Mesenchymal stem cell (in vitro differentiated cells and primary cell): ENCODE measurements around the gene CTDSP1.

Experiments
- DNase-seq: peaks from one replicate; pipeline ENCODE4 v3.0.0-alpha.2; 2013
- H2AFZ ChIP-seq: one replicate; pipeline ENCODE4 v1.6.1; 2013; ENCODE audit warnings: low read depth, mild to moderate bottlenecking, control low read depth, inconsistent platforms, low read length, moderate library complexity
- H2AK5ac ChIP-seq: 2 replicates; pipeline ENCODE4 v1.6.1; 2013; ENCODE audit warnings: low read length, moderate library complexity, mild to moderate bottlenecking, inconsistent platforms; ENCODE audit not compliant: severe bottlenecking
- H2BK120ac ChIP-seq: one replicate; pipeline ENCODE4 v1.6.1; 2013; ENCODE audit warnings: low read depth, mild to moderate bottlenecking, inconsistent platforms, low read length, moderate library complexity
- H2BK12ac ChIP-seq, 2 experiments: one replicate each; pipeline ENCODE4 v1.6.1; 2013; ENCODE audit warnings: inconsistent platforms in 2 of 2, low read length in 2 of 2, mild to moderate bottlenecking in 2 of 2, moderate library complexity in 2 of 2, control low read depth in 1 of 2
- H2BK15ac ChIP-seq: one replicate; pipeline ENCODE4 v1.6.1; 2013; ENCODE audit warnings: mild to moderate bottlenecking, low read depth, inconsistent platforms; ENCODE audit not compliant: poor library complexity, severe bottlenecking
- H2BK5ac ChIP-seq: 2 replicates; pipeline ENCODE4 v1.6.1; 2013; ENCODE audit warnings: low read depth, mild to moderate bottlenecking, low read length, control low read depth, inconsistent platforms; ENCODE audit not compliant: poor library complexity, severe bottlenecking
- H3K14ac ChIP-seq, 2 experiments: one replicate each; pipeline ENCODE4 v1.6.1; 2013; ENCODE audit warnings: inconsistent platforms in 2 of 2, low read length in 2 of 2, control low read depth in 1 of 2, mild to moderate bottlenecking in 1 of 2, moderate library complexity in 1 of 2
- H3K18ac ChIP-seq, 2 experiments: one replicate each; pipeline ENCODE4 v1.6.1; 2013; ENCODE audit warnings: inconsistent platforms in 2 of 2, low read length in 2 of 2, control low read depth in 1 of 2, low read depth in 1 of 2, mild to moderate bottlenecking in 1 of 2
- H3K23ac ChIP-seq, 2 experiments: one replicate each; pipeline ENCODE4 v1.6.1; 2013; ENCODE audit warnings: inconsistent platforms in 2 of 2, low read length in 2 of 2, mild to moderate bottlenecking in 2 of 2, moderate library complexity in 2 of 2, control low read depth in 1 of 2
- H3K27ac ChIP-seq: 2 replicates; pipeline ENCODE4 v1.5.1; 2013; ENCODE audit warnings: mild to moderate bottlenecking, moderate library complexity, low read length, control low read depth, inconsistent platforms; ENCODE audit not compliant: poor library complexity, severe bottlenecking
- H3K27me3 ChIP-seq, 2 experiments: 2 replicates each; pipeline versions ENCODE4 v1.6.1 to v1.7.0; 2013; ENCODE audit warnings: low read length in 2 of 2, mild to moderate bottlenecking in 2 of 2, moderate library complexity in 2 of 2, control low read depth in 1 of 2, inconsistent platforms in 1 of 2; ENCODE audit not compliant: control insufficient read depth in 1 of 2, insufficient read depth in 1 of 2
- H3K36me3 ChIP-seq, 2 experiments: 2 replicates each; pipeline versions ENCODE4 v1.6.1 to v1.7.0; 2013; ENCODE audit warnings: low read length in 2 of 2, control low read depth in 1 of 2, inconsistent platforms in 1 of 2, low read depth in 1 of 2, mild to moderate bottlenecking in 1 of 2; ENCODE audit not compliant: insufficient read depth in 2 of 2, control insufficient read depth in 1 of 2
- H3K4ac ChIP-seq, 2 experiments: one replicate each; pipeline ENCODE4 v1.6.1; 2013; ENCODE audit warnings: inconsistent platforms in 2 of 2, low read length in 2 of 2, mild to moderate bottlenecking in 2 of 2, moderate library complexity in 2 of 2, control low read depth in 1 of 2, low read depth in 1 of 2
- H3K4me1 ChIP-seq: 2 replicates; pipeline ENCODE4 v1.6.1; 2013; ENCODE audit warnings: low read depth, low read length, control low read depth; ENCODE audit not compliant: control insufficient read depth, insufficient read depth
- H3K4me2 ChIP-seq: 2 replicates; pipeline ENCODE4 v1.6.1; 2013; ENCODE audit warnings: low read length, mild to moderate bottlenecking, inconsistent platforms; ENCODE audit not compliant: poor library complexity, severe bottlenecking
- H3K4me3 ChIP-seq, 2 experiments: 2 replicates each; pipeline versions ENCODE4 v1.5.1 to v1.7.0; 2013; ENCODE audit warnings: low read length in 2 of 2, mild to moderate bottlenecking in 2 of 2, control low read depth in 1 of 2, low read depth in 1 of 2; ENCODE audit not compliant: insufficient read depth in 1 of 2
- H3K79me1 ChIP-seq: replicated peaks from 2 replicates; pipeline ENCODE4 v1.6.1; 2013; ENCODE audit warnings: mild to moderate bottlenecking, control low read depth, low read length, inconsistent platforms; ENCODE audit not compliant: poor library complexity, severe bottlenecking
- H3K9ac ChIP-seq: 2 replicates; pipeline ENCODE4 v1.7.0; 2013; ENCODE audit warnings: mild to moderate bottlenecking, low read length, moderate library complexity
- H3K9me3 ChIP-seq: 2 replicates; pipeline ENCODE4 v1.7.0; 2013; ENCODE audit warnings: mild to moderate bottlenecking, low read length; ENCODE audit not compliant: control insufficient read depth
- H4K8ac ChIP-seq: one replicate; pipeline ENCODE4 v1.6.1; 2013; ENCODE audit warnings: inconsistent platforms, mild to moderate bottlenecking, low read length, moderate library complexity
- H4K91ac ChIP-seq: one replicate; pipeline ENCODE4 v1.6.1; 2013; ENCODE audit warnings: mild to moderate bottlenecking, low read length, inconsistent platforms
- WGBS: methylation state at CpG from one replicate; pipeline ENCODE4 v1.1.7; 2013; ENCODE audit warnings: mixed read lengths; 5-methylcytosine and 5-hydroxymethylcytosine counted together

Gene CTDSP1

GRCh38 chr2:218382785-218383184 is 16.9 kb upstream of the CTDSP1 start:
- H3K4me3 ChIP-seq, result no peak overlapping the region
- H2BK12ac ChIP-seq, result no peak overlapping the region
- H2BK120ac ChIP-seq, result no peak overlapping the region
- no peak overlapping the region for H3K23ac ChIP-seq
- H3K4me2 ChIP-seq, result no peak overlapping the region
- DNase-seq, result no peak
- H3K4me1 ChIP-seq, result peaks cover 12% of the 10 kb centered on the region
- H3K36me3 ChIP-seq, result no peaks in the 10 kb centered on the region
- 89% methylated on average over 6 of the region's 6 CpGs for WGBS
- no peaks in the 10 kb centered on the region for H3K79me1 ChIP-seq
- H3K27ac ChIP-seq, result no peak overlapping the region
- H2BK15ac ChIP-seq, result no peak overlapping the region
- no peak overlapping the region for H3K18ac ChIP-seq
- no peak overlapping the region for H2AK5ac ChIP-seq
- H2BK5ac ChIP-seq, result no peak overlapping the region
- peaks cover 35 to 36% of the 10 kb centered on the region in 2 experiments for H3K27me3 ChIP-seq
- no peak overlapping the region for H4K91ac ChIP-seq
- no peak overlapping the region for H2AFZ ChIP-seq
- no peak overlapping the region for H3K14ac ChIP-seq
- H3K9me3 ChIP-seq, result no peaks in the 10 kb centered on the region
- no peak overlapping the region for H3K9ac ChIP-seq
- no peak overlapping the region for H4K8ac ChIP-seq
- no peak overlapping the region for H3K4ac ChIP-seq

GRCh38 chr2:218383892-218384519 is 15.7 kb upstream of the CTDSP1 start:
- Histone ChIP-seq H4K8ac (no peak overlapping the region), H2BK5ac (no peak overlapping the region), H3K9ac (no peak overlapping the region), H3K18ac (peak overlapping the region in 1 of 2 experiments; percentile 23), H3K23ac (no peak overlapping the region), H3K4ac (no peak overlapping the region), H3K4me3 (no peak overlapping the region), H2BK15ac (peak overlapping the region; percentile 26), H4K91ac (no peak overlapping the region), H3K9me3 (no peaks in the 10 kb centered on the region), H3K36me3 (no peaks in the 10 kb centered on the region), H3K27me3 (peaks cover 33 to 34% of the 10 kb centered on the region in 2 experiments), H3K27ac (no peak overlapping the region), H3K4me1 (peaks cover 13% of the 10 kb centered on the region), H3K79me1 (no peaks in the 10 kb centered on the region), H2BK120ac (no peak overlapping the region), H2BK12ac (no peak overlapping the region), H3K4me2 (no peak overlapping the region), H2AFZ (no peak overlapping the region), H2AK5ac (no peak overlapping the region), H3K14ac (no peak overlapping the region)
- no peak for DNase-seq
- 84% methylated on average over 9 of the region's 10 CpGs for WGBS

- Histone ChIP-seq H4K91ac (no peak overlapping the region), H2BK12ac (peak overlapping the region in 1 of 2 experiments; percentile 84), H3K9me3 (no peaks in the 10 kb centered on the region), H3K4me2 (no peak overlapping the region), H2AK5ac (no peak overlapping the region), H3K36me3 (no peaks in the 10 kb centered on the region), H4K8ac (no peak overlapping the region), H3K4me3 (no peak overlapping the region), H3K4ac (no peak overlapping the region), H3K79me1 (no peaks in the 10 kb centered on the region), H3K23ac (no peak overlapping the region), H2AFZ (no peak overlapping the region), H3K4me1 (peaks cover 13% of the 10 kb centered on the region), H3K27me3 (peaks cover 31 to 34% of the 10 kb centered on the region in 2 experiments), H2BK120ac (no peak overlapping the region), H3K18ac (no peak overlapping the region), H2BK15ac (no peak overlapping the region), H3K27ac (no peak overlapping the region), H2BK5ac (no peak overlapping the region), H3K14ac (no peak overlapping the region), H3K9ac (no peak overlapping the region)
- DNase-seq, result no peak
- WGBS, result 85% methylated on average over 8 of the region's 9 CpGs
Observed at GRCh38 chr2:218384975-218385374, 14.7 kb upstream of the CTDSP1 start.

- H3K4ac ChIP-seq, result no peak overlapping the region
- H3K9ac ChIP-seq, result peak overlapping the region; percentile 51
- H3K27me3 ChIP-seq, result peaks cover 28 to 30% of the 10 kb centered on the region in 2 experiments
- no peak overlapping the region for H3K23ac ChIP-seq
- H2BK15ac ChIP-seq, result peak overlapping the region; percentile 44
- no peak overlapping the region for H3K27ac ChIP-seq
- H3K14ac ChIP-seq, result no peak overlapping the region
- H2AK5ac ChIP-seq, result no peak overlapping the region
- H3K4me2 ChIP-seq, result peak overlapping the region; percentile 55
- no peak overlapping the region for H2BK5ac ChIP-seq
- no peak overlapping the region for H4K91ac ChIP-seq
- H3K36me3 ChIP-seq, result no peaks in the 10 kb centered on the region
- peak overlapping the region; percentile 13 to 14 for H3K18ac ChIP-seq
- peak overlapping the region in 1 of 2 experiments; percentile 6 for H3K4me3 ChIP-seq
- WGBS, result 69% methylated on average over 21 of the region's 23 CpGs
- H3K79me1 ChIP-seq, result no peaks in the 10 kb centered on the region
- H3K4me1 ChIP-seq, result peaks cover 13% of the 10 kb centered on the region
- DNase-seq, result no peak
- H2AFZ ChIP-seq, result no peak overlapping the region
- no peaks in the 10 kb centered on the region for H3K9me3 ChIP-seq
- H4K8ac ChIP-seq, result peak overlapping the region; percentile 57
- no peak overlapping the region for H2BK120ac ChIP-seq
- H2BK12ac ChIP-seq, result peak overlapping the region in 1 of 2 experiments; percentile 18
Observed at GRCh38 chr2:218386505-218387368, 12.9 kb upstream of the CTDSP1 start.
